HK-2 (cell line): Measurements from ENCODE around the gene TOR1AIP2.

Experiments used
- DNase-seq: peaks from one replicate; pipeline ENCODE4 v3.0.0-alpha.2; 2018; ENCODE audit not compliant: unreplicated experiment

The TOR1AIP2 gene

GRCh38 chr1:179877586-179878265 is at the start of gene TOR1AIP2:
Gene TOR1AIP2, minus strand, starts transcription at chr1:179877803. Its CDS starts 25,138 bp downstream, at chr1:179852665.
- peak; percentile 84 for DNase-seq

GRCh38 chr1:179926850-179927205 is 49.2 kb upstream of the TOR1AIP2 start:
- no peak for DNase-seq

GRCh38 chr1:179925922-179926849 is 48.6 kb upstream of the TOR1AIP2 start:
- no peak for DNase-seq

GRCh38 chr1:179925302-179925701 is 47.7 kb upstream of the TOR1AIP2 start:
- DNase-seq: no peak

GRCh38 chr1:179924268-179924667 is 46.7 kb upstream of the TOR1AIP2 start:
- DNase-seq: no peak

GRCh38 chr1:179923029-179923428 is 45.4 kb upstream of the TOR1AIP2 start:
- no peak for DNase-seq

GRCh38 chr1:179921981-179922872 is 44.6 kb upstream of the TOR1AIP2 start:
- no peak for DNase-seq

- DNase-seq: no peak
These were observed 43.9 kb upstream of the TOR1AIP2 start for GRCh38 chr1:179921472-179921871.

- DNase-seq: no peak
These were observed 40.2 kb upstream of the TOR1AIP2 start for GRCh38 chr1:179917601-179918429.

GRCh38 chr1:179911812-179912211 is 34.2 kb upstream of the TOR1AIP2 start:
- no peak for DNase-seq

- DNase-seq: no peak
These were observed 33.3 kb upstream of the TOR1AIP2 start for GRCh38 chr1:179910934-179911333.

GRCh38 chr1:179889589-179889988 is 12.0 kb upstream of the TOR1AIP2 start:
- no peak for DNase-seq

- no peak for DNase-seq
These were observed 10.5 kb upstream of the TOR1AIP2 start for GRCh38 chr1:179888071-179888470.

- DNase-seq: peak; percentile 38
These were observed 6.1 kb upstream of the TOR1AIP2 start for GRCh38 chr1:179883745-179884138.

GRCh38 chr1:179883040-179883744 is 5.6 kb upstream of the TOR1AIP2 start:
- DNase-seq: no peak

- DNase-seq: peak; percentile 100
These were observed 4.8 kb upstream of the TOR1AIP2 start, which contains the start of gene TOR1AIP1 for GRCh38 chr1:179882253-179883039. Gene TOR1AIP1, plus strand, starts transcription at chr1:179882285. Its CDS starts 218 bp downstream, at chr1:179882503.

GRCh38 chr1:179881642-179882252 is 4.1 kb upstream of the TOR1AIP2 start:
- DNase-seq: no peak

- DNase-seq: no peak
These were observed 2.2 kb upstream of the TOR1AIP2 start for GRCh38 chr1:179879797-179880196.

- DNase-seq: no peak
These were observed 1.3 kb downstream of the TOR1AIP2 start for GRCh38 chr1:179876300-179876715.
